Erythroblast (primary cell): ENCODE data around the gene VSIR.

Source experiments
- GATA1 ChIP-seq: IDR thresholded peaks from 2 replicates; pipeline ENCODE4 v1.6.1; 2011; ENCODE audit warnings: low read depth, mild to moderate bottlenecking, control low read depth, low read length, moderate library complexity
- POLR2A ChIP-seq: IDR thresholded peaks from 2 replicates; pipeline ENCODE4 v1.6.1; 2011; ENCODE audit warnings: mild to moderate bottlenecking, low read length

DNA sequence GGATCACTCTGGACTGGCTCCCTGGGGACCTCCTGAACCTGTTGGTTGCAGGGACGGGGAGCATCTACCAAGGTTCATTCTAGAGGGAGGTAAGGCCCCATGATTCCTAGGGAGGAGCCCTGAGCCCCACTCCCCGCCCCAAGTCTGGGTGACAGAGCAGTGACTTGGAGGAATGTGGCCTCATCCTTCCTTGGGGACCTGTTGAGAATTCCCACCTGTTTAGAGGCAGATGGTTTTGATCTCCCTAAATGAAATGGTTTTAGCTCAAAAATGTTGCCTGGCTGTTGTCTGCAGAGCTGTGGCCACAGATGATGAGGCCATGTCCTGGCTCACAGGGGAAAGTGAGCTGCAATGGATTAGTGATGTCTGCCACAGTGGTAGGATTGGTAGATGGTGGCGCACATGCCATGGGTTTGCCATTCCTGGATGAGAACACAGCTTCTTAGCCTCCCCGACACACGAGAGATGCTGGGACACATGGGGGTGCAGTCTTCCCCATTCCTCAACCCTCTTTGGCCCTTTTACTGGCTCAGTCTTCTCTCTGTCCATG is 66.0 kb downstream of the VSIR start:
- no peak for TF ChIP-seq POLR2A
- no peak for TF ChIP-seq GATA1
